Activated CD8-positive, alpha-beta memory T cell treated with anti-CD3 and anti-CD28 coated beads, Interleukin-2, amount 50 U/mL, for 1 hour (primary cell): Measurements from ENCODE around the gene FRAS1.
"Not testable (repeated sequence)": the region's sequence is repeated elsewhere in the genome, so short reads cannot be mapped to it uniquely, and the experiment has no call there.

Source experiments
- DNase-seq: peaks from one replicate; pipeline ENCODE4 v3.0.0-alpha.2; 2020; ENCODE audit errors: extremely low read depth

Gene FRAS1

DNA sequence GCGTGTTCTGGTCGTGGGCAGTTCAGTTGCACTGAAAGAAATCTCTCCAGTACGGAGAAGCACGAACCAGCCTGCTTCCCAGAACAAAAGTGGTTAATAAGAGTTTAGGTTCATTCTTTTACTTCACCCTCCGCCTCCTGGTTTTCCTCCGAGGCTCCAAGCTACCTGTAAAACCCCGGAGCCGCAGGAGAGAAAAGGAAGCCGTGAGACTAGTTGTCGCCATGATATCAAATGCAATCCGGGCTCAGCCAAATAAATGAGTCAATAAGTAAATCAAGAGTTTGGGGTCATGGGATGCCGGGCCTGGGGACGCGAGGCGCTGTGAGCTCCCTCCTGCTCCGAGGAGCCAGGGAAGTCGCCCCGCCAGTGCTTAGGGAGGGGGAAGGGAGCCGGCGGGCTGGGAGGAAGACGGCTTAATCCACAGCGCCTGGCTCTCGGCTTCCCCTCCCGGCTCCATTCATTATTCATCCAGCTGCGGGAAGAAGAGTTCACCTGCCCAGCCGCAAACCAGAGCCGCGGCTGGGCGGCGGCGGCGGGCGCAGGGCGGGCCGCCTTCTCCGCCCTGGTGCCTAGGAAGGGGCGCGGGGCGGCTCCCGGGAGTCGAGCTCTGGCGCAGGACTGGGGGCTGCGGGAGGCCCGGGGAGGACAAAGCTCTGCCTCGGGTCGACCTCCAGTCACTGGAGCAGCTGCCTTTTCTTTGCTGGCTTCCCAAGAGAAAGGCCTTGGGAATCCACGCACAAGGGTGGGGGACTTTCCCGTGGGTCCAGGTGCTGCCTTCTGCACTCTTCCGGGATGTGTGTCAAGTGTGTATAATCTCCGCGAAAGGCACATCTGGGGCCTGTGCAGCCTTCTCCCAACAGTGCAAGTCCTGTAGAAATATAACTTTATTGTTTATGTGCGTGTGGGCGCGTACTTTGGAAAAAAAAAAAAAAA is 1.7 kb downstream of the FRAS1 start:
- DNase-seq, result no peak

DNA sequence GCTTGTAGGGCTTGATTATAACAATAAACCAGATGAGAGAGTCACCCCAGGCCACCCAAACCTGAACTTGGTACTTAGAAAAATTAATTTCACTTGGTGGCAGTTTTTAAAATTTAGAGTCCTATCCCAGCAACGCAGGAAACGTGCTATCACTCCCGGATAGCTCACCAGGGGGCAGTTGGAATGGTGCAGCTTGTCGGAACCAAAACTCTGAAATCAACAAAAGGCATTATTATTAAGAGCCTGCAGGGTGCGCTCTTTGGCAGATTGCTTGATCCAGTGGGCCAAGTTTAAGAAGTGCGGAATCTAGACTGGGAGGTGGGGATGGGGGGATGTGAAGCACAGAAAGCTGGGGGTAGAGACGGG is 2.4 kb downstream of the FRAS1 start:
- DNase-seq, result no peak

DNA sequence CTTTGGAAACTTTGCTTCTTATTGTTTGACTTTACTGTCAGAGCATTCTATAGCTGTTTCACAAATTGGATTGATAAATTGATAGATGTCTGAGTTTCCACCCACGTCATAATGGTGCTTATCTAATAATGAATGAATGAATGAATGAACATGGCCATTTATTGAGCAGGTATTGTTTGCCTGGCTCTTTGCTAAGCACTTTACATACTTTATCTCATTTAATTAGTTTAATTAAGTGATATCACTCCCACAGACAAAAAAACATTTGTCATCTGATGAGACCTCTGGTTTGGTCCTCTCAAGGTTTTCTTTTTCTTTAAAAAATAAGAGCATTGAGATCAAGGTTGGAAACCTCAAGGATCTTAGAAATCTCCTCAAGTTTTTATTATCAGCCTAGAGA is 2.8 kb downstream of the FRAS1 start:
- DNase-seq, result no peak

DNA sequence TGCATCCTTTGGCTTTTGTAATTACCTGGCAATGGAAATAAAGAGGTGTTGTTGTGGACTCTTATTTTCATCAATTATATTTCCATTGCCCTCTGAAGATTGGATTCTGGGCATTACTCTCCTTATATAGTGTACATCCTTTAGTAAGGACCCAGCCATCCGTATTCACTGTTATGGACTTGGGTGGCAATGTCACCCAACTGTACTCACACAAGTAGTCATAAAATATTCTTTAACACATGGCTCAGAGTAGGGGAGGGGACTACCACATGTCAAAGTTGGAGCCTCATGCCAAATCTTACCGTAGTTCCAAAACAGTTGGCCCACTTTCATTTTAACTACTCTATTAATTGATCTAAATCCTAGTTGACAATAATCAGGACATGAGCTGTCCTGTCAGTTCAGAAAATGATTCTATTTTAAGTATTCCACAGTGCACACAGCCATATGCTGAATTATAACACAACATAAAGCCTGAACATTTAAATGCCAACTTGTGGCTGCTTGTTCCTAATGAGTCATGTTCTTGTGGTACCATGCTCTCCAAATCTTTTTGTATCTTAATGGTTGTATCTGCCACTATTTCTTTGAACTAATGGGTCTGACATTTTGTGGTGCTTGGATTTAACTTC is 4.9 kb downstream of the FRAS1 start:
- no peak for DNase-seq

GRCh38 chr4:78065508-78066192 is 8.5 kb downstream of the FRAS1 start:
- DNase-seq, result no peak

DNA sequence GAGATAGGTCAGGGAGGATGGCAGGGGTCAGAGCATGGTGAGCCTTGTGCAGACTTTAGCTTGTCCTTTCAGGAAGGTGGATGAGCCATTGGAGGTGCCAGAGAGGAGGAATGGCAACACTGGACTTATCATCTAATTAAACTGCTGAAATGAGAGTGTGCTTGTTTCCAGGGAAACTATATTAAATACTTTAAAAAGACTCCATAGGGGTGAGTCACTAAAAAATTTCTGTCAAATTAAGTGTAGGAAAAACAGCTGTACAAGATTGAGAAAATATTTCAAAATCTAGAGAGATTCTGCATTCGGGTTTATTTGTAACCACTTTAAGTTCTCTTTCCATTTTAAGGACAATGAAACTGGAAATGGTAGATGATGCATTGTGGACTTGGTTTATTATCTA is 11.4 kb downstream of the FRAS1 start:
- no peak for DNase-seq

DNA sequence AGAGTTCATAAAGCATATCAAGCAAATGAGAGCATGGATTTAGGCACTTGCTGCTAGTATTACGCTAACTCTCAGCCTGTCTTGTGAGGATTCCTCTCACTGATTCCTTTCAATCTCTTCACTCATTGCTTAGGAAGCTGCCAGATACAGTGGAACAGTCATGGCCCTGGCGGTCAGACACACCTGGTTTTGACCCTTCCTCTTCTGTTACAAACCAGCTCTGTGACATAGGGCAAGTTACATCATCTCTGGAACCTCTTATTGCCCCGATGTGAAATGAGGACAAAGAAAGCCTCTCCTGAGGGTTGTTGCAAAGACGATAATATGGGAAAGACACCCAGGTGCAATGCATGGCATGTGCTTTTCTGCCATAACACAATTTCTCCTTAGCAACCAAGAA is 12.2 kb downstream of the FRAS1 start:
- no peak for DNase-seq

DNA sequence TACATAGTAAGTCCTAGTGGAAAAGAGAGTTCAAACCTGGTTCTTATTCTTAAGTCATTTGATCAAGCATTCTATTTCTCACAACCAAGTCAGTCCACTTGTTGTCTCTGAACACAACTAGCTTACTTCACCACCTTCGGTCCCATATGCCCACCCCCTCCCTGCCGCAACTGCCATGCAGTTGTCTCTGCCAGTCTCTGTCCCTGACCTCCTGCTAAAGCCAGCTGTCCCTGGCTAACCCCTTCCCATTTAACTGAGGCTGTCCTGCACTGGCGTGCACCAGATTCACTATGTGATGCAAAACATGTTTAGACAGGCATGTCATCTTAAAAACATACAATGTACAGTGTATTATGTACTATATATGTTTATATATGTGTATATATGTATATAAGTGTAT is 12.7 kb downstream of the FRAS1 start:
- no peak for DNase-seq

DNA sequence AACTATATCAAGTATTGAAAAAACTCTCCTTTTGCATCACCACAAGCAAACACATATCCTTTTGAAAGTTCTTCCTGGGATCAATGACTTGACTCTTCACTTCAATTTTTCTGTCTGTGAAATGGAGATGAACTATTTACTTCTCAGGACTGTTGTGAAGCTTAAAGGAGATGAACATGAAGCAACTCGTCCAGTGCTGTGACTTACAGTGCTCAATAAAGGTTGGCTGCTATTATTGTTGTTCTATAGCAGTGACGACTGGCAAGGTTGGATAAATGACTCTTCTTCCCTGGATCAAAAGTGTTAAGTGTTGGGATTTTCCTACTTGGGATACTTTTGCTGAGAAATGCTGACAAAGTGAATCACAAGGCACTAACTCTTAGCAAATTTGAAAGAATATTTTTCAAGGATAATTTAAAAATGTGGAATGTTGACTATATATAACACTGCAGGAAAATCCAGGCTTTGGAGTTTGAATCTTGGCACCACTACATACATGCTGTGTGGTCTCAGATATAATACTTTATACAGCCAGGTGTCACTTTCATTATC is 13.7 kb downstream of the FRAS1 start:
- no peak for DNase-seq

GRCh38 chr4:78074759-78075158 is 17.6 kb downstream of the FRAS1 start:
- no peak for DNase-seq

GRCh38 chr4:78075986-78076385 is 18.9 kb downstream of the FRAS1 start:
- DNase-seq, result no peak

DNA sequence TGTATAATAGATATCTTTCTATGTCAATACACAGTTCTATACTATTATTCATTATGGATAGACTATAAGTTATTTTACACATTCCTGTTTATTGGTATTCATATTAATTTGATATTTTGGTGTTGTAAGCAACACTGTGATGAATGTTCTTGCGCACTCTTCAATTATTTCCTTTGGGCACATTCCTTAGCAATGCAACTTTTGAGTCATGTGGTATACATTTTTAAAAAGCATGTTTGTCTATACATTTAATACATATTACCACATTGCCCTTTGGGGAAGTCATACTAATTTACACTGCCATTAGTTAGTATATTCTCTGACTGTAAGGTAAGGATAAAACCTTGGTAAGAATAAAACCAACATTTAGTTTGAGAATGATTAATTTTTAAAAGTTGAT is 21.0 kb downstream of the FRAS1 start:
- no peak for DNase-seq

DNA sequence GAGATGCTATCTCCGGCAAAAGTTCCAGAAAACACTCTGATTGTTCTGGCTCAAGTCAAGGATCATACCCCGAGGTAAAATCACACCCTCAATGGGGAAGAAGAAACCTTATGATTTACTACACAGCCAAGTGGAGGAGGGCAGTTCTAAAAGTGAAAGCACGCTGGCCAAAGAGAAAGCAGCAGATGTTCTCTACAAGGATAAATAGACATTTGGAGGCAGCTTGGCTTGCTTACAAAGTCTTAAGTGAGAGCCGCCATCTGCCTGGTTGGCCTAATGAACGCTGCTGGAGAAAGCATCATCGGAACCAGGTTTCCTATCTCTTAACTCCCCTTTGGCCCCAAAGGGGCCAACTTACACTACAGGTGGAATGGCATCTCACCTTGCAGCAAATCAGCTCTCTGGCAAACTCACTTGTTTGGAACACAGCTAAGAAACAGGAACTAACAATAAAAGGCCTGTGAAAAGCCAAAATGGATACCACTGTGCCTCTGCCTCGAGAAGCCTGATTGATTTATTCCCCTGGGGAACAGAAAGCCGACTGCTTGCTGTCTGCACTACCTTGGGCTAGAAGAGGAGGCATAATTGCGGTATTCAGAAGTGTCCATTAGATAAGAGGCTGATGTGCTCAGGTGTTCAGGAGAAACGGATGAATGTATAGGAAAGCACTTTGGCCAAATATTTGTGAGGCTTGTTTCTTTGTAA is 22.8 kb downstream of the FRAS1 start:
- DNase-seq, result no peak

- DNase-seq, result no peak
Observed at GRCh38 chr4:78081541-78081940, 24.4 kb downstream of the FRAS1 start.

GRCh38 chr4:78083035-78083434 is 25.9 kb downstream of the FRAS1 start:
- DNase-seq, result no peak

- no peak for DNase-seq
Observed at GRCh38 chr4:78091534-78091933, 34.4 kb downstream of the FRAS1 start.

- DNase-seq, result not testable (repeated sequence)
Observed at GRCh38 chr4:78092350-78092749, 35.2 kb downstream of the FRAS1 start.

- DNase-seq, result no peak
Observed at GRCh38 chr4:78092850-78093249, 35.7 kb downstream of the FRAS1 start.

DNA sequence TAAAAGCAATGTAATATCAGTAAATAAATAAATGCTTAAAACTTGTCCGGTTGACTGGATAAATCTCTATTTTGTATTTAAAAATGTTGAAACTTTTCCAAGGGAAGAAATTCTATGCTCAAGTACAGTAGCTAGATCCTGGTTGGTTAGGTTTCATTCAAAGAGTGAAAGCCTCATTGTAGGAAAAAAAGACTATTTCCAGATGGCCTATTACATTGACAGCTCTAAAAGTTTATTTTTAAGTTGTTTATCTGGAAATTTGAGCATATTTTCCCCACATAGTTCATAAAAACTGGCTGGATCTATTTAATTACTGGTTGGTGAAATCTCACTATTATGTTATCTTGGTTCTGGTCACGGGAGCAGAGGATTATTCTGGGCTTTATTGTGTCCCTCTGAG is 38.0 kb downstream of the FRAS1 start:
- no peak for DNase-seq

- no peak for DNase-seq
Observed at GRCh38 chr4:78099058-78099457, 41.9 kb downstream of the FRAS1 start.

DNA sequence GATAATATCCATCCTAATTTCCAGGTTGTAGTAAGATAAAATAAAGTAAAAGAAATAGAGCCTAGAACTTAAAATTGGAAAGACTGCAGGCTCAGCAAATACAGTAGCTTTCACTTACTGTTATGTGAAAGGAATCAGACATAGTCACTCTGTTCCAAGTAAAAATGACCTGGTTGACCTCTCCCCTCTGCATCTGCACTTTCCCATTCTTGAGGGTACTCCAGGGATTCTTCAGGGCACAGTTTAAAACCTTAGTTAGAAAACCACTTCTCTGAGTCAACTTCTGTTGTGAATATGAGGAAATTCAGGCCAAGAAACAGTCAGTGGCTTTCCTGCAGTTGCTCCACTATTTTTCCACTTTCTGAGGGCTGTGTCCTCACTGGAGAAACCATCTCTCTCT is 42.9 kb downstream of the FRAS1 start:
- DNase-seq, result no peak

DNA sequence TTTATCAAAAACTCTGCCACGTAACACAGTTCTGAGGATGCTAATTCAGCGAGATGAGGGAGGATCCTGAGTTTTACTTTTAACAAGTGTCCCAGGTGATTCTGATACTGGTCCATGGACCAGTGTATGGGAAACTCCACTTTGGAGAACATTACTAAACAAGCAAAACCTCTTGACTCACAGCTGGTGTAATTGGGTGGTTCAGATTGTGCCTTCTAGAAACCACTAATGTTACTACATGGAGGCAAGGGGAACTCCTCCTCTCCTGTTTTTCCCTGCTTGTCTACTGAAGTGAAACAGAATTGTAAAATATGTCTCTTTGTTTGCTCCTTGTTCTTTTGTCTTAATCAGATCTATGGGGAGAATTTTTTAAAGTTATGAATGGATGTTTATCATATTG is 62.6 kb downstream of the FRAS1 start:
- no peak for DNase-seq
